Medulla oblongata (tissue), 1 donor: ENCODE measurements around the gene KCNJ9.
"Not testable (repeated sequence)": the region's sequence is repeated elsewhere in the genome, so short reads cannot be mapped to it uniquely, and the experiment has no call there.

Source experiments
- DNase-seq: peaks from one replicate; pipeline ENCODE4 v3.0.0-alpha.2; 2015; ENCODE audit errors: extremely low spot score

KCNJ9 gene

GRCh38 chr1:160081261-160081936 is at the start of gene KCNJ9:
Gene KCNJ9, plus strand, starts transcription at chr1:160081538. Its CDS starts 2,493 bp downstream, at chr1:160084031.
- DNase-seq = peak; percentile 86

GRCh38 chr1:160032165-160032820 is 49.0 kb upstream of the KCNJ9 start:
- no peak for DNase-seq

GRCh38 chr1:160040476-160040875 is 40.9 kb upstream of the KCNJ9 start:
- DNase-seq = no peak

- no peak for DNase-seq
Measured at GRCh38 chr1:160043543-160043942, 37.8 kb upstream of the KCNJ9 start.

GRCh38 chr1:160045653-160046052 is 35.7 kb upstream of the KCNJ9 start:
- peak; percentile 45 for DNase-seq

GRCh38 chr1:160046494-160047110 is 34.7 kb upstream of the KCNJ9 start:
- peak; percentile 96 for DNase-seq

- DNase-seq = peak; percentile 12
Measured at GRCh38 chr1:160047111-160047991, 34.0 kb upstream of the KCNJ9 start.

GRCh38 chr1:160048335-160048734 is 33.0 kb upstream of the KCNJ9 start:
- DNase-seq = peak; percentile 14

- DNase-seq = peak; percentile 3
Measured at GRCh38 chr1:160049101-160049500, 32.2 kb upstream of the KCNJ9 start.

- DNase-seq = not testable (repeated sequence)
Measured at GRCh38 chr1:160050182-160050581, 31.2 kb upstream of the KCNJ9 start.

- no peak for DNase-seq
Measured at GRCh38 chr1:160050619-160051018, 30.7 kb upstream of the KCNJ9 start.

- no peak for DNase-seq
Measured at GRCh38 chr1:160052936-160053335, 28.4 kb upstream of the KCNJ9 start.

- DNase-seq = peak; percentile 67
Measured at GRCh38 chr1:160053548-160054365, 27.6 kb upstream of the KCNJ9 start.

GRCh38 chr1:160056648-160057169 is 24.6 kb upstream of the KCNJ9 start:
- no peak for DNase-seq

- no peak for DNase-seq
Measured at GRCh38 chr1:160058087-160058486, 23.3 kb upstream of the KCNJ9 start.

- DNase-seq = peak; percentile 63
Measured at GRCh38 chr1:160061369-160062229, 19.7 kb upstream of the KCNJ9 start.

- peak; percentile 98 for DNase-seq
Measured at GRCh38 chr1:160062230-160062532, 19.2 kb upstream of the KCNJ9 start.

GRCh38 chr1:160063176-160063575 is 18.2 kb upstream of the KCNJ9 start:
- no peak for DNase-seq

- DNase-seq = no peak
Measured at GRCh38 chr1:160064164-160064563, 17.2 kb upstream of the KCNJ9 start.

- DNase-seq = no peak
Measured at GRCh38 chr1:160064746-160065145, 16.6 kb upstream of the KCNJ9 start.
